ENCODE measurements around the gene XRCC1. TPM values are rescaled to one million over a fixed set of nuclear protein-coding genes. Genes with fewer than 3 reads are reported as not detected.
"Not testable (repeated sequence)": the region's sequence is repeated elsewhere in the genome, so short reads cannot be mapped to it uniquely, and the experiment has no call there.

The XRCC1 gene
- total RNA-seq, 1 experiment from 2014 or later: 37.4 TPM

- H2AFZ ChIP-seq (ENCODE audit: low read depth, low read length, poor library complexity, severe bottlenecking); intact Hi-C loops (cut with micrococcal nuclease); ATAC-seq; H3K4me1 ChIP-seq (ENCODE audit: control insufficient read depth in 1 of 2, insufficient read depth in 2 of 2, low read length in 2 of 2); H3K4me2 ChIP-seq (ENCODE audit: low read length); H3K79me2 ChIP-seq (ENCODE audit: insufficient read depth, low read length); H3K36me3 ChIP-seq (ENCODE audit: control insufficient read depth in 1 of 2, insufficient read depth in 2 of 2, low read length in 2 of 2); H3K27me3 ChIP-seq (ENCODE audit: insufficient read depth, low read length); H3K4me3 ChIP-seq (replicated peaks in 1 of 2; ENCODE audit: low read depth in 1 of 2, low read length in 2 of 2); H3K9me3 ChIP-seq (ENCODE audit: control insufficient read depth in 1 of 2, insufficient read depth in 1 of 2, low read depth in 1 of 2, low read length in 2 of 2); H3K9ac ChIP-seq (ENCODE audit: low read length); H3K9me2 ChIP-seq (ENCODE audit: insufficient read depth); DNase-seq (ENCODE audit: low read depth, low spot score); H3K27ac ChIP-seq (ENCODE audit: low read depth, low read length); H4K20me1 ChIP-seq (ENCODE audit: insufficient read depth); POLR2A ChIA-PET; BruUV-seq (replicated peaks); RAD21 ChIA-PET (ENCODE audit: low non-redundant PET in 1 of 2, low total read pairs in 2 of 2, uncharacterized antibody in 2 of 2, unreplicated experiment in 2 of 2): not testable (repeated sequence)
- CTCF ChIA-PET: interaction anchor here (1.1 kb wide), 1 partner anchor 65 kb away, joined by 5 read pairs; no protein-coding TSS in a partner anchor
These were observed 62.9 kb downstream of the XRCC1 start for GRCh38 chr19:43512399-43512798.

- CTCF ChIA-PET: interaction anchor here (2.3 kb wide), 1 partner anchor 64 kb away, joined by 6 read pairs; no protein-coding TSS in a partner anchor
- Histone ChIP-seq H3K4me3 (replicated peaks in 1 of 2; ENCODE audit: low read depth in 1 of 2, low read length in 2 of 2) (no peak overlapping the region), H3K4me2 (ENCODE audit: low read length) (no peak overlapping the region), H3K79me2 (ENCODE audit: insufficient read depth, low read length) (no peaks in the 10 kb centered on the region), H2AFZ (ENCODE audit: low read depth, low read length, poor library complexity, severe bottlenecking) (no peak overlapping the region), H3K9me3 (ENCODE audit: control insufficient read depth in 1 of 2, insufficient read depth in 1 of 2, low read depth in 1 of 2, low read length in 2 of 2) (no peaks in the 10 kb centered on the region), H3K9ac (ENCODE audit: low read length) (no peak overlapping the region), H3K36me3 (ENCODE audit: control insufficient read depth in 1 of 2, insufficient read depth in 2 of 2, low read length in 2 of 2) (peaks cover 4 to 9% of the 10 kb centered on the region in 2 experiments; a peak in 3 of 4 replicates), H3K27ac (ENCODE audit: low read depth, low read length) (no peak overlapping the region), H3K27me3 (ENCODE audit: insufficient read depth, low read length) (no peaks in the 10 kb centered on the region), H3K4me1 (ENCODE audit: control insufficient read depth in 1 of 2, insufficient read depth in 2 of 2, low read length in 2 of 2) (no peaks in the 10 kb centered on the region), H4K20me1 (ENCODE audit: insufficient read depth) (no peaks in the 10 kb centered on the region), H3K9me2 (ENCODE audit: insufficient read depth) (no peaks in the 10 kb centered on the region)
- BruUV-seq (replicated peaks): no TSS peak
- intact Hi-C loops (cut with micrococcal nuclease): no loop called here
- TF ChIP-seq SP1 (IDR thresholded peaks at IDR 0.05; ENCODE audit: low read depth) (no peak), POLR2AphosphoS5 (IDR thresholded peaks at IDR 0.05; ENCODE audit: low read depth, low read length) (no peak), YY1 (IDR thresholded peaks at IDR 0.05; ENCODE audit: extremely low read depth, insufficient replicate concordance, low read depth, low read length) (no peak), CEBPB (IDR thresholded peaks at IDR 0.05; ENCODE audit: low read depth) (no peak)
- RAD21 ChIA-PET (ENCODE audit: low non-redundant PET in 1 of 2, low total read pairs in 2 of 2, uncharacterized antibody in 2 of 2, unreplicated experiment in 2 of 2): no interaction called here
- POLR2A ChIA-PET: no interaction called here
- no peak for ATAC-seq
- DNase-seq (ENCODE audit: low read depth, low spot score): no peak
These were observed 64.0 kb downstream of the XRCC1 start for GRCh38 chr19:43511324-43511723.

All from HCT116 (cell line).